GM19328 (cell line): ENCODE results near the gene FKBP4.

Source experiments
- ATAC-seq: cut with Tn5 transposase; IDR thresholded peaks from one replicate; pipeline ENCODE4 v1.9.1; 2021; ENCODE audit warnings: mild to moderate bottlenecking, moderate library complexity; ENCODE audit not compliant: unreplicated experiment

FKBP4 gene

GRCh38 chr12:2842948-2843347 is 48.2 kb downstream of the FKBP4 start:
- no peak for ATAC-seq

- ATAC-seq, result no peak
These were observed 50.0 kb downstream of the FKBP4 start for GRCh38 chr12:2844786-2845185.

GRCh38 chr12:2845280-2845679 is 50.5 kb downstream of the FKBP4 start:
- no peak for ATAC-seq

GRCh38 chr12:2851931-2852330 is 57.2 kb downstream of the FKBP4 start:
- no peak for ATAC-seq

GRCh38 chr12:2853626-2854025 is 58.9 kb downstream of the FKBP4 start:
- ATAC-seq, result no peak
